ENCODE results near the gene TUBA8.

DNA sequence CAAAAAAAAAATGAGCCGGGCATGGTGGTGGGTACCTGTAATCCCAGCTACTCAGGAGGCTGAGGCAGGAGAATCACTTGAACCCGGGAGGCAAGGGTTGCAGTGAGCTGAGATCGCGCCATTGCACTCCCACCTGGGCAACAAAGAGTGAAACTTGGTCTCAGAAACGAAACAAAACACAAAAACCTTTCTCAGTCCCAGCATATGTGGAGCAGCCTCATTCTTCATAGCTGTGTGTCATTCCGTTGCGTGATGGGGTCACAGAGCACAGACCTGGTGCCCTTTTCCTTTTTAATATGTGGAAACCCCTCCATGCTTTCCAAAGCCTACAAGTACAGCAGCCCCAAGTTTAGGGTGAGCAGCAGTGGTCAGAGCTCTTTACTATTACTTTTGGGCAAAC, 19.1 kb upstream of the TUBA8 start:
- TF ChIP-seq, protein P1, sequence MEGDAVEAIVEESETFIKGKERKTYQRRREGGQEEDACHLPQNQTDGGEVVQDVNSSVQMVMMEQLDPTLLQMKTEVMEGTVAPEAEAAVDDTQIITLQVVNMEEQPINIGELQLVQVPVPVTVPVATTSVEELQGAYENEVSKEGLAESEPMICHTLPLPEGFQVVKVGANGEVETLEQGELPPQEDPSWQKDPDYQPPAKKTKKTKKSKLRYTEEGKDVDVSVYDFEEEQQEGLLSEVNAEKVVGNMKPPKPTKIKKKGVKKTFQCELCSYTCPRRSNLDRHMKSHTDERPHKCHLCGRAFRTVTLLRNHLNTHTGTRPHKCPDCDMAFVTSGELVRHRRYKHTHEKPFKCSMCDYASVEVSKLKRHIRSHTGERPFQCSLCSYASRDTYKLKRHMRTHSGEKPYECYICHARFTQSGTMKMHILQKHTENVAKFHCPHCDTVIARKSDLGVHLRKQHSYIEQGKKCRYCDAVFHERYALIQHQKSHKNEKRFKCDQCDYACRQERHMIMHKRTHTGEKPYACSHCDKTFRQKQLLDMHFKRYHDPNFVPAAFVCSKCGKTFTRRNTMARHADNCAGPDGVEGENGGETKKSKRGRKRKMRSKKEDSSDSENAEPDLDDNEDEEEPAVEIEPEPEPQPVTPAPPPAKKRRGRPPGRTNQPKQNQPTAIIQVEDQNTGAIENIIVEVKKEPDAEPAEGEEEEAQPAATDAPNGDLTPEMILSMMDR (IDR thresholded peaks at IDR 0.05) = no peak
- TF ChIP-seq POLR2A (IDR thresholded peaks at IDR 0.05) = no peak
- TF ChIP-seq POLR2AphosphoS5 (IDR thresholded peaks at IDR 0.05; ENCODE audit: insufficient read depth in 1 of 2, low read depth in 1 of 2) = no peak

Data from vagina (tissue), 2 donors.